ENCODE results near the gene LRRC15. TPM values are rescaled to one million over a fixed set of nuclear protein-coding genes. Genes with fewer than 3 reads are reported as not detected.

LRRC15 gene
- polyA plus RNA-seq, 3 donors, result not detected

DNA sequence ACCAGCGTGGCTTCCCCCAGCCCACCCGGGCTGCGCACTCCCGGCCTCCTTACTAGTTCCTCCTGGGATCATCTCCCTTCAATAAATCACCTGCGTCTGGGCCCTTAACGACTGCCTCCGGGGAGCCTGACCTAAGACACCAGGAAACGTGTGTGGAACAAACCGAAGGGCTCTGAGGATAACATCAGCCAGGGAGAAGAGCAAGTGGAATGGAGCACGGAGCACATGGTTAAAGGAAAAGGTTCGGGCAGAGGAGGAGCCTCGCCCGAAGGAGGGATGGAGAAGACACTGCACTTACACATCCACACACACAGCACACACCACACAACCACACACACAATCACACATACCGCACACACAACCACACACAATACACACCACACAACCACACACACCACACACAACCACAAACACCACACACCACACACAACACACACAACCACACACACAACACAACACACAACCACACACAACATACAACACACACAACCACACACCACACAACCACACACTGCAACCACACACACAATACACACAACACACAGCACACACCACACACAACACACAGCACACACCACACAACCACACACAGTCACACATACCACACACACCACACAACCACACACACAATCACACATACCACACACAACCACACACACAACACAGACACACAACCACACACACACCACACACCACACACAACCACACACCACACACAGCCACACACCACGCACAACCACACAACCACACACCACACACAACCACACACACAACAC is 43.2 kb downstream of the LRRC15 start:
- Histone ChIP-seq H2AFZ (ENCODE audit: insufficient read depth, low read depth, low read length, poor library complexity, severe bottlenecking) (no peak overlapping the region), H3K27me3 (ENCODE audit: control insufficient read depth in 2 of 2, insufficient read depth in 2 of 2, low read length in 2 of 2) (peaks cover 0 to 8% of the 10 kb centered on the region in 2 donors), H3K4me3 (replicated peaks in 1 of 3; ENCODE audit: low read depth in 2 of 3, low read length in 3 of 3) (no peak overlapping the region), H4K20me1 (ENCODE audit: insufficient read depth, low read length) (no peaks in the 10 kb centered on the region), H3K9ac (ENCODE audit: insufficient read depth, low read length, poor library complexity, severe bottlenecking) (no peak overlapping the region), H3K4me1 (ENCODE audit: control insufficient read depth in 1 of 2, insufficient read depth in 2 of 2, low read length in 2 of 2) (peaks cover 4 to 13% of the 10 kb centered on the region in 2 donors), H3K4me2 (replicated peaks; ENCODE audit: extremely low read depth, low read length, poor library complexity, severe bottlenecking) (no peak overlapping the region), H3K36me3 (replicated peaks in 1 of 2; ENCODE audit: control insufficient read depth in 1 of 2, insufficient read depth in 2 of 2, low read length in 2 of 2) (no peaks in the 10 kb centered on the region), H3K9me3 (replicated peaks in 1 of 2; ENCODE audit: control insufficient read depth in 1 of 2, insufficient read depth in 1 of 2, low read length in 2 of 2) (peaks cover 0 to 5% of the 10 kb centered on the region in 2 donors), H3K27ac (ENCODE audit: low read depth in 1 of 2, low read length in 2 of 2) (no peak overlapping the region), H3K79me2 (ENCODE audit: insufficient read depth, low read length) (no peaks in the 10 kb centered on the region)
- 75% methylated on average over 10 of the region's 15 CpGs for WGBS (ENCODE audit: insufficient coverage)
- TF ChIP-seq, protein P1, sequence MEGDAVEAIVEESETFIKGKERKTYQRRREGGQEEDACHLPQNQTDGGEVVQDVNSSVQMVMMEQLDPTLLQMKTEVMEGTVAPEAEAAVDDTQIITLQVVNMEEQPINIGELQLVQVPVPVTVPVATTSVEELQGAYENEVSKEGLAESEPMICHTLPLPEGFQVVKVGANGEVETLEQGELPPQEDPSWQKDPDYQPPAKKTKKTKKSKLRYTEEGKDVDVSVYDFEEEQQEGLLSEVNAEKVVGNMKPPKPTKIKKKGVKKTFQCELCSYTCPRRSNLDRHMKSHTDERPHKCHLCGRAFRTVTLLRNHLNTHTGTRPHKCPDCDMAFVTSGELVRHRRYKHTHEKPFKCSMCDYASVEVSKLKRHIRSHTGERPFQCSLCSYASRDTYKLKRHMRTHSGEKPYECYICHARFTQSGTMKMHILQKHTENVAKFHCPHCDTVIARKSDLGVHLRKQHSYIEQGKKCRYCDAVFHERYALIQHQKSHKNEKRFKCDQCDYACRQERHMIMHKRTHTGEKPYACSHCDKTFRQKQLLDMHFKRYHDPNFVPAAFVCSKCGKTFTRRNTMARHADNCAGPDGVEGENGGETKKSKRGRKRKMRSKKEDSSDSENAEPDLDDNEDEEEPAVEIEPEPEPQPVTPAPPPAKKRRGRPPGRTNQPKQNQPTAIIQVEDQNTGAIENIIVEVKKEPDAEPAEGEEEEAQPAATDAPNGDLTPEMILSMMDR (IDR thresholded peaks at IDR 0.05), result no peak
- H3K27ac Mint-ChIP-seq, result no peak overlapping the region
- intact Hi-C loops (cut with micrococcal nuclease), result no loop called here
- no peak overlapping the region for H3K4me3 Mint-ChIP-seq
- peaks cover 14% of the 10 kb centered on the region for H3K4me1 Mint-ChIP-seq
- H3K9me3 Mint-ChIP-seq, result peaks cover 0 to 1% (median 0%) of the 10 kb centered on the region in 7 donors
- H3K27me3 Mint-ChIP-seq (ENCODE audit: low read depth in 3 of 3), result peaks cover 7 to 21% (median 11%) of the 10 kb centered on the region in 3 donors
- no peaks in the 10 kb centered on the region for H3K36me3 Mint-ChIP-seq
- no peak for DNase-seq

DNA sequence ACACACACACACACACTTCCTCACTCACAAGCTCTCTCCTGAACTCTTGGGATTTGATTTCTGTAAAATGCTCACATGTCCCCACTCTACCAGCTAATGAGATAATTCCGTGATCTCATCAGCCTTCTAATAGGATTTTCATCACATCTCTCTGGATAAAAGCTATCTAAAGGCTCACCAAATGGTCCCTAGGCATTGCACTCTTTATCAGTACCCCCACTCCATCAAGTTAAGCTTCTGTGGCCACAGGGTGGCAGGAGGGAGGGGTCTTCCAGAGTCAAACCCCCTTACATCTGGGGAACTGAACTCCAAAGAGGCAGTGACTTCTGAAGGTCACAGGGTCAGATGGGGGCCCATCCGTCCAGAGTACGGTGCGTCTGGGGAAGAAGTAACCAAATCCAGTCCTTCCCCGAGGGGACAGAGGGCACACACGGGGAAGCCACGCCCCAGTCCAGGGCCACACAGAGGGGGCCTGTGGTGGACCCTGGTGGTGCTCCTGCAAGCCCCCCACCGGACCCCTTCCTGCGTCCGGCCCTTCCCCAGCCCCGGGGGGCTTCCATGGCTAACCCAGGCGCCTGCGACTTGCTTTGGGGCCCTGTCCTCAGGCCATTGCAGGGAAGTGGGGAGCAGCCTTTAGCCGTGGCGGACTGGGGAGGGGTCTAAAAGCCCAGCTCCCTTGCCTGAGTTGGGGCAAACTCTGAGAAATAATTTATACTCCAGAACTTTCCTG is 44.0 kb downstream of the LRRC15 start:
- TF ChIP-seq, protein P1 (IDR thresholded peaks at IDR 0.05), result no peak
- H3K4me1 Mint-ChIP-seq, result peaks cover 11% of the 10 kb centered on the region
- intact Hi-C loops (cut with micrococcal nuclease), result no loop called here
- Histone ChIP-seq H3K4me3 (replicated peaks in 1 of 3; ENCODE audit: low read depth in 2 of 3, low read length in 3 of 3) (no peak overlapping the region), H2AFZ (ENCODE audit: insufficient read depth, low read depth, low read length, poor library complexity, severe bottlenecking) (no peak overlapping the region), H4K20me1 (ENCODE audit: insufficient read depth, low read length) (no peaks in the 10 kb centered on the region), H3K9me3 (replicated peaks in 1 of 2; ENCODE audit: control insufficient read depth in 1 of 2, insufficient read depth in 1 of 2, low read length in 2 of 2) (peaks cover 0 to 5% of the 10 kb centered on the region in 2 donors), H3K79me2 (ENCODE audit: insufficient read depth, low read length) (no peaks in the 10 kb centered on the region), H3K27me3 (ENCODE audit: control insufficient read depth in 2 of 2, insufficient read depth in 2 of 2, low read length in 2 of 2) (peaks cover 0 to 8% of the 10 kb centered on the region in 2 donors), H3K9ac (ENCODE audit: insufficient read depth, low read length, poor library complexity, severe bottlenecking) (no peak overlapping the region), H3K4me2 (replicated peaks; ENCODE audit: extremely low read depth, low read length, poor library complexity, severe bottlenecking) (no peak overlapping the region), H3K27ac (ENCODE audit: low read depth in 1 of 2, low read length in 2 of 2) (no peak overlapping the region), H3K4me1 (ENCODE audit: control insufficient read depth in 1 of 2, insufficient read depth in 2 of 2, low read length in 2 of 2) (peaks cover 4 to 13% of the 10 kb centered on the region in 2 donors), H3K36me3 (replicated peaks in 1 of 2; ENCODE audit: control insufficient read depth in 1 of 2, insufficient read depth in 2 of 2, low read length in 2 of 2) (no peaks in the 10 kb centered on the region)
- H3K9me3 Mint-ChIP-seq, result peaks cover 0 to 1% (median 0%) of the 10 kb centered on the region in 7 donors
- H3K36me3 Mint-ChIP-seq, result no peaks in the 10 kb centered on the region
- WGBS (ENCODE audit: insufficient coverage), result 91% methylated on average over 12 of the region's 15 CpGs
- H3K27ac Mint-ChIP-seq, result no peak overlapping the region
- DNase-seq, result no peak
- H3K27me3 Mint-ChIP-seq (ENCODE audit: low read depth in 3 of 3), result peaks cover 11 to 19% (median 12%) of the 10 kb centered on the region in 3 donors
- H3K4me3 Mint-ChIP-seq, result no peak overlapping the region

Measured in CD14-positive monocyte (primary cell).